GM21423 (cell line): ENCODE measurements around the gene FGD3.
"Not testable (repeated sequence)": the region's sequence is repeated elsewhere in the genome, so short reads cannot be mapped to it uniquely, and the experiment has no call there.

Source experiments
- ATAC-seq: cut with Tn5 transposase; IDR thresholded peaks from one replicate; pipeline ENCODE4 v1.9.1; 2021; ENCODE audit warnings: mild to moderate bottlenecking, moderate library complexity; ENCODE audit not compliant: unreplicated experiment

Gene FGD3, protein sequence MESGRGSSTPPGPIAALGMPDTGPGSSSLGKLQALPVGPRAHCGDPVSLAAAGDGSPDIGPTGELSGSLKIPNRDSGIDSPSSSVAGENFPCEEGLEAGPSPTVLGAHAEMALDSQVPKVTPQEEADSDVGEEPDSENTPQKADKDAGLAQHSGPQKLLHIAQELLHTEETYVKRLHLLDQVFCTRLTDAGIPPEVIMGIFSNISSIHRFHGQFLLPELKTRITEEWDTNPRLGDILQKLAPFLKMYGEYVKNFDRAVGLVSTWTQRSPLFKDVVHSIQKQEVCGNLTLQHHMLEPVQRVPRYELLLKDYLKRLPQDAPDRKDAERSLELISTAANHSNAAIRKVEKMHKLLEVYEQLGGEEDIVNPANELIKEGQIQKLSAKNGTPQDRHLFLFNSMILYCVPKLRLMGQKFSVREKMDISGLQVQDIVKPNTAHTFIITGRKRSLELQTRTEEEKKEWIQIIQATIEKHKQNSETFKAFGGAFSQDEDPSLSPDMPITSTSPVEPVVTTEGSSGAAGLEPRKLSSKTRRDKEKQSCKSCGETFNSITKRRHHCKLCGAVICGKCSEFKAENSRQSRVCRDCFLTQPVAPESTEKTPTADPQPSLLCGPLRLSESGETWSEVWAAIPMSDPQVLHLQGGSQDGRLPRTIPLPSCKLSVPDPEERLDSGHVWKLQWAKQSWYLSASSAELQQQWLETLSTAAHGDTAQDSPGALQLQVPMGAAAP

DNA sequence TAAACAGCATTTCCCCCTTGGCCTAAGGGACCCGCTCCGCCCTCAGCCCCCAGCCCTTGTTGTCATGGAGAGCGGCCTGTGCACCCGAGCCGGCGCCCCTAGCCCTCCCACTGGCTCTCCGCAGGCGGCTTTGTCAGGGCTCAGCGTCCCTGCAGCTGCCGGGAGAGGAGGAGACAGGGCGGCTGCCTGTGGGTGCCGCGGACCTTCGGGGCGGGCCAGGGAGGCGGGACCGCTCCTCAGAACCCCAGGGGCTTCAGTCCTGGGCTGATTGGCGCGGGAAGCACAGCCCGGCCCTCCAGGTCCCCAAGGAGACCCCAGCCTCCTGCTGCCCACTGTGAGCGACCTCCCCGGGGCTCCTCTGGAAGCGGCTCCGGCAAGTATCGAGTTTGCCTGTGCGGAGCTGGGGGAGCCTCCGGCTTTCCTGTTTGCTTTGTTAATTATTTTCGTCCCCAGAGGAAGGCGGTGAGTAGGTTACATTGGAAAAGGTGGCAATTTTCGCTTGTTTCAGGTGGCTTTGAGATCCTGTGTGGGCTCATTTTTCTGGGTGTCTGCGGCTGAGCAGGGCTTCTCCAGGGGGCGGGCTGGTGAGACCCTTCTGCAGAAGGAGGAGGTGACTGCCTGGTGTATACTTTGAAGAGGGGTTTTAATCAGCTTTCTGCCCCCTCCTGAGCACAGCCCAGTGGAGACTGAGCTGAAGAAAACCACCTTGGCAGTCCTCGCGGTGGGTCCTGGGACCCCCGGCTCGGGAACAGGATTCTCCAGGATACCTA is at the start of gene FGD3:
Gene FGD3 (plus strand): TSS at position 256 of the 770 bp plus-strand sequence. CDS start 28,734 bp downstream, outside the sequence.
- ATAC-seq = no peak

DNA sequence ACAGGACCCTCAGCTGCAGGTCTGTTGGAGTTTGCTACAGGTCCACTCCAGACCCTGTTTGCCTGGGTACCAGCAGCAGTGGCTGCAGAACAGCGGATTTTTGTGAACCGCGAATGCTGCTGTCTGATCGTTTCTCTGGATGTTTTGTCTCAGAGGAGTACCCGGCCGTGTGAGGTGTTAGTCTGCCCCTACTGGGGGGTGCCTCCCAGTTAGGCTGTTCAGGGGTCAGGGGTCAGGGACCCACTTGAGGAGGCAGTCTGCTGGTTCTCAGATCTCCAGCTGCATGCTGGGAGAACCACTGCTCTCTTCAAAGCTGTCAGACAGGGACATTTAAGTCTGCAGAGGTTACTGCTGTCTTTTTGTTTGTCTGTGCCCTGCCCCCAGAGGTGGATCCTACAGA is 42.2 kb upstream of the FGD3 start:
- ATAC-seq = not testable (repeated sequence)

DNA sequence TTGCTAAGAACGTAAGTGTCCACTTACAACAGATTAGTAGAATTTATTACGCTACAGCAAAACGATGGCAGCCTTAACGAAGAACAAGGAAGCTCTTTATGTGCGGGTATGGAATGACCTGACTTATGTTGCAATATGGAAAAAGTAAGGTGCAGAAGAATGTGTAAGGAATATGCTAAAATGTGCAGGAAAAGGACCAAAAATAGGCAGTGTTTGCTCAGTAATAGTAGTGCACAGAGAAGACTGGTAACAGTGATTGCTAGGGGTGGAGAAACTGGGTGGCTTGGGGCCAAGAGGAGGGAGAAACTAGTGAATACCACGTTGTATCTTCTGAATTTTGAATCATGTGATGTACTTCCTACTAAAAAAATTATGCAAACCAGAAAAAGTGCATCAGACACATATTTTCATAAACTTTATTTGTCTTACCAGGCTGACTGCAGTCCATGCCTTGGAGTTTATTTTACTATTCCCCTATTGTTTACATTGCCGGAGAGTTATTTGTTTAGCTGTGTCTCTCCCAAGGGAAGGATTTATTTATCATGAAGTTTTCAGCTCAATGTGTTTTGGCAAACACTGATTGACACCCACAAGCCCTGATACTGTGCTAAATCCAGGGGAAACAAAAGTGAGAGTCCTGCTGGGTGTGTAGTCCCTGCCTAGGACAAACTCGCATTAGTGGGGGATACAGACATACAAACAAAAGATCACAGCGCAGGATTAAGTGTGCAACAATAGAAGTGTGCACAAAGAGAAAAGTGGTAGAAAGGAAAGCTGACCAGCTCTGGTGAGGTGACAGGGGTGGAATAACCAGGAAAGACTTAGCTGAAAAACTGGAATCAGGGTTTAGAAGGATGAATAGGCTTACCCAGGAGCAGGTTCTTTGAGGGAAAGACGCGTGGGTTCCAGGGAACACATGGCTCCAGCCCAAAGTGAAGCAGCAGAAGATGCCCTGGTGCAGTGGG is 35.5 kb upstream of the FGD3 start:
- no peak for ATAC-seq

DNA sequence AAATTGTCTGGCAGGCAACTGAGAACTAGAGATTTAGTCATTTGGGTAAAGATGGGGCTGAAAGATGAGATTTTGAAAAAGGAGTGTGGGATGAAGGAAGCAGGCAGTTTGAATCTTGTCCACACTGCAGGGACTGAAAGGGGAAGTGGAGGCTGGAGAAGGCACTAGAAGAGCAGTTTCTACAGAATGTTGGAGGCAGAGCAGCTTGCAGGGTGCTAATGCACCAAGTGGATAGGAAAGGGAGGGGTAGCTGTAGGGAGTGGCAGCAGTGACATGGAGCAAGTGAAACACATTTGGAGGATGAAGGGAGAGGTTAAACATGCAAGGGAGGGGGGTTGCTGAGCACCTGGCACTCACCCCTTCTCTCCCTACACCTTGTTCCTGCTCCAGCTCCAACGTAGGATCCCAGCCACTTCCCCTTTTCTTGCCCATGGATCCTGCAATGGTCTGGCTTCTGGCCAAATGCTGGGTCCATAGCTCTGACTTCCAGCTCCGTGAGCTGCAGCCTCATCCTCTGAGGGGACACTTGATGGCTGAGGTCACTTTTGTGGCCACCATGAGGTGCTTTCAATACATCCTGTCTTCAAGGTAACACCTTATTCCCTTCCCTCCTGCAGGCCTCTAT is 30.0 kb upstream of the FGD3 start:
- no peak for ATAC-seq

DNA sequence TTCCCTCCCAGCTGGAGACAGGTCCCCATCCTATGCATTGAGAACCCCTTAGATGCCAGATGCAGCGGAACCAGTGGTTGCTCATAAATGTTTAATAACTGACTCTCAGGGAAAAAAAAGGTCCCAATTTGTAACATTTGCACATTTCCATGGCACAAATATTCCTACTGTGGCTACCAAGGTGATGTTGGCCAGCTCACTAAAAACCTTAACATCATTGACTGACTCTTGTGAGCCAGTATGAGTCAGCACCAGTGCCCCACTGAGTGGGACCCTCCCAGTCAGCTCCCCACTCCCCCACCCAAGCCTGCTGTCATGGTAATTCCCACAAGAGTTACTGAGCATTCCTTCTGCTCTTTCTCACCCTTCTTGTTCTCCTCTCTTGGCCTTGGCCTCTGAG is 26.9 kb upstream of the FGD3 start:
- no peak for ATAC-seq

DNA sequence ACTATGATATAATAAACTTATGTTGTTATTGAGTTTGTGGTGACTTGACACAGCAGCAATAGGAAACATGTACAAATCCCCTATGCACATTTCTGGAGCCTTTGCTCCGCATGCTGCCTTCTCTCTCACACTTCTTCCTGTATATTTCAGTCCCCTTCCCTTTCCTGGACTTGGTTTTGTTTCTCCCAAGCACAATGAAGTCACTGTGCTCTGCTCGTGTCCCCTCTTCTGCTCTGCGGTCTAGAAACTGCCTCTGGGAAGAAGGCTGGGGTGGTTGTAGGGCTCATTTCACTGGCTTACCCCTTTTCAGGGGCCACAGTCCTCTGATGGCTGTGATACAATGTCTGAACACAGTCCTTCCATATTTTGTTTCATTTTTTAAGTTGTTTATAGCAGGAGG is 15.7 kb upstream of the FGD3 start:
- no peak for ATAC-seq

DNA sequence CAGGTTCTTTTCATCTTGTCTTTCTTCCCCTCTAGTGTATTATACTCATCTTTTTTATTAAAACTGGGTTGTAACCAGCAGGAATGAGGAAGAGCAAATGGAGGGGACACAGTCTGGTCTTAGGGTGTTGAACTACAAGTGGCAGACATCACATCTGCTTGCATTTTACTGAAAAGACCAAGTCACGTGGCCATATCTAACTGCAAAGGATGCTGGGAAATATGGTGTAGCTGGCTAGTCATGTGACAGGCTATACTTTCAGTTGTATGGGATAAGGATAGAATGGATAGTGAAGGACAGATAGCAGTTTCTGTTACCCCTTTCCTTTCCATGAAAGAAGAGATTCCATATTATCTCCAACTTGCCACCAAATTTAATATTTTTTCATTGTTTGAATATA is 13.0 kb upstream of the FGD3 start:
- no peak for ATAC-seq

DNA sequence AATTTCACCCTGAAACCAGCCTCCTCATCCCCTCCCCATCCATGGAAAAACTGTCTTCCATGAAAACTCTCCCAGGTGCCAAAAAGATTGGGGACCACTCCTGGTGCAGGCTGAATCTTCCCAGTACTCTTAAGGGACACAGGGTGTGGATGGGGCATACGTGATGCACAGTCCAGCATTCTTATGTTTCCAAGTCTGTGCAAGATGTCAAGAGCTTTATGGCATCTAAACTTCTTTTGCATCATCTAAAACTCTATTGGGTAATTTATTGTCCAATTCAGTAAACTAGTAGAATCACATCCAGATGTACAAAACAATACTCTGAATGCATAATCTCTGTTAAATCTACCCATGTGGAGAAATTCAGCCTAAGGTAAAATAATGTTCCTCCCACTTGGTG is 9.3 kb upstream of the FGD3 start:
- no peak for ATAC-seq

DNA sequence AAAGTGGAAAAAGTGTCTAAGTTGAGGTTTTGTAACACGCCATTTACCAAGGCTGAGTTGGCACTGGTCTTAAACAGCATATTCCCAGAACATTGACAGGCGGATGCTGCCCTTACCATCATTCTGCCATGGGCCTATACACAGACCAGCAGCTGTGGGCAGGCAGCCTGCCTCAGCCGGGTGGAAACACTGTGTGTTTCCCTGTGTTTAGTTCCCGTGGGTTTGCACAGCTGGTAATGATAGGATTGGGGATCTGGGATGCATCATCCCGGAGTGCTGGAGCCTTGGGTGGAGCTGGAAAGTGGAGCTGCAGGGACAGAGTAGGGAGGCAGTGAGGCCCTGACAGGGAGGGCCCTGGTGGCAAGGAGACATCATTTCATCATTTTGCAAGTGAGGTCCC is 5.5 kb upstream of the FGD3 start:
- no peak for ATAC-seq

DNA sequence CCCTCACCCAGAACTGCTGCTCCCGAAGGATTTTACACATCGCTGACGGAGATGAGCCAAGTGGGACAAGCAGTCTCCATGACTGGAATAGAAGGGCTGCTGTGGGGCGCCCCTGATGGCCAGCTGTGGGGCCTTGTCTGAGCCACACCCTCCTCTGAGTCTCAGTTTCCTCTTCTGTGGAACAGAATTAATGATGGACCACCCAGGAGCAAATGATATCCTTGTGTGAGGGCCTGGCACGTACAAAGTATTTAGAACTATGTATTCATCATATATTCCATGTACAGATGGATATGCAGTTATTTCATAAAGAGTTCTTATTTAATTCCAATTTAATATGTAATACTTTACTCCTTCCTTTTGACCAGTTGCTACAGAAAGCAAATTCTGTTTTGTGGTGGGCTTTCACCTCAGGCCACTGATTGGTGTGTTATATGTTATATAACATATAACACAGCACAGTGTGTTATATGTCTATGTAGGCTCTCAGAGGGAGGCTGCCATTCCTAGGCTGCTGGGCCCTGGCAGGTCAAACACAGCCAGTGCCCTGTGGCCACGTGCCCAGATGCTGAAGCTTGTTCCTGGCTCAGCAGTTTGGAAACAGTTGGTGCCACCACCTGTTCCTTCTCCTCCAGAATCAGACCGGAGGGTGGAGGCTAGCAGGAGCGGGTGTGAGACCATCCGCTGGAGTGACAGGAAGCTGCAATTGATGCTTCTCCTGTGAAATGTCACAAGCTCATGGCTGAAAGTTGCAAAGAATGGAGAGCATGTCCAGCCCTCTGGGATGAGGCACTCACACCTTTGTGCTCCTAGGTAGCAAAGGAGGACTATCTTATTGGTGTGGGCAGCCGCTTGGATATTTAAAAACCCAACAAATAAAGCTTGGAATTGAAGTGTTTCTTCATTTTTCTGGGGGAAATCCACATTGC is 4.4 kb upstream of the FGD3 start:
- ATAC-seq = no peak

DNA sequence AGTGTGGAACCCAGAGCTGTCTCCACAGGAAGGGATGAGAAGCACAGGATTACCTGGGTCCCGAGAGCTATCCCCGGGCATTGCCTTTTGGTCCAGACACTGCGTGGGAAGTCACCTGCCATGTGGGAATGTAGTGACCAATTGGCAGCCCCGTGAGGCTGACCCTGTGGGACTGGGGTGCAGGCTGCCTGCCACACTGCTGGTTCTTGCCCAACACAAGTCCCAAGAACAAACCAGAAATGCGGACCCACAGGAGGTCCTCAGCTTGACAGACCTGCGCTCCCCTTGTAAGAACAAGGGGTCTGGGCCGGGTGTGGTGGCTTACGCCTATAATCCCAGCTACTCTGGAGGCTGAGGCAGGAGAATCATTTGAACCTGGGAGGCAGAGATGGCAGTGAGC is 2.4 kb upstream of the FGD3 start:
- ATAC-seq = no peak

DNA sequence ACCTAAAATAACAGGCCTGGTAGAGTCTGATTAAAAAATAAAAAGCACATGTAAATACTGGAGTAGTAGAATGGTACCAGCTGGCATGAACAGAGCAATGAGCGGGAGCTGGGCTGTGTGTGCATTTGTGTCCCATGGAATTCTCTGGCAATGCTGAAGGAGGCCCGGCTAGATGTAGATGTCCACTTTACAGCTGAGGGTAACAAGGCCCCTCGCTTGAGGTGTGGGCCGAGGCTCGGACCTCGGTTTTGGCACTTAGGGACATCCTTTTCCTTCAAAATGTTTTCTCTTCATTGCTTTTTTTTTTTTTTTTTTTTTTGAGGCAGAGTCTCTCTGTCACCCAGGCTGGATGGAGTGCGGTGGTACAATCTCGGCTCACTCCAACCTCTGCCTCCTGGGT is 1.5 kb upstream of the FGD3 start:
- ATAC-seq = no peak

DNA sequence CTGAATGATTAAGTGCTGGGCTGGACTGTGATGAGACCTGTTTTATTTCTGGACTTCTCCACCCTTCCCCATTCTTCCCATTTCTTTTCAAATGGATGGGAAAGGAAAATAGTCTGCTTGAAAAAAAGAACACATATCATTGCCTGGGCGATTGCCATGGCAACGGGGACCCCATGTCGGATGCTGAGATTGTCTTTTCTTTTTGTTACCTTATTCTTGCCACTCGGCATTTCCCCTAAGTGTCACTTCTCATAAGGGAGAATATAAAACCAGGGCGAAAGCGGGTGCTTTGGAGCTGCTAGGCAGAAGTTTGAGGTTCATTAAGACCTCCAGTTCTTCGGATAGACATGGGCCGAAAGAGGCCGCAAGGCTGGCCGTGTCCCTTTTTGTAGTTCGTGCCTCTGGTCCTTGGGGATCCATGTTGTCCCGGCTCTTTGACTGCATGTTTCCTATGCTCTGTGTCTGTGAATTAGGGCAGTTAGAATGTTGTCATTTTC is 763 bp downstream of the FGD3 start:
- no peak for ATAC-seq

DNA sequence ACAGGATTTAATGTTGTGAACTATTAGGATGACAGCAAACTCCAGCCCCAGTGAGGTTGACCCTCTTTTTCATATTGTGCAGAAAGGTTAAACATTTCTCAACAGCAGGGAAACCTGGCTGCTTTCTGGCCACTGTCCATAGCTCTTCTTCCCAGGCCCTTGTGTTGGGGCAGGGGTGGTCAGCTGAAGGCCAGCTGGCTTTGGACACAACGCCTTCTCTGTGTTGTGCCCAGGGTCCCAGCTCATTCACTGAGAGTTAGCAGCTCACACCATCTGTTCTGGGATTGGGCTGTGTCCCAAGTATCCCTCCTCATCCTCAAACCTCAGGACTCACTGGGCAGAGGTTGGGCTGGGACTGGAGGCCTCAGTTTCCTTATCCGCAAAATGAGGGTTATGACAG is 1.3 kb downstream of the FGD3 start:
- ATAC-seq = no peak

DNA sequence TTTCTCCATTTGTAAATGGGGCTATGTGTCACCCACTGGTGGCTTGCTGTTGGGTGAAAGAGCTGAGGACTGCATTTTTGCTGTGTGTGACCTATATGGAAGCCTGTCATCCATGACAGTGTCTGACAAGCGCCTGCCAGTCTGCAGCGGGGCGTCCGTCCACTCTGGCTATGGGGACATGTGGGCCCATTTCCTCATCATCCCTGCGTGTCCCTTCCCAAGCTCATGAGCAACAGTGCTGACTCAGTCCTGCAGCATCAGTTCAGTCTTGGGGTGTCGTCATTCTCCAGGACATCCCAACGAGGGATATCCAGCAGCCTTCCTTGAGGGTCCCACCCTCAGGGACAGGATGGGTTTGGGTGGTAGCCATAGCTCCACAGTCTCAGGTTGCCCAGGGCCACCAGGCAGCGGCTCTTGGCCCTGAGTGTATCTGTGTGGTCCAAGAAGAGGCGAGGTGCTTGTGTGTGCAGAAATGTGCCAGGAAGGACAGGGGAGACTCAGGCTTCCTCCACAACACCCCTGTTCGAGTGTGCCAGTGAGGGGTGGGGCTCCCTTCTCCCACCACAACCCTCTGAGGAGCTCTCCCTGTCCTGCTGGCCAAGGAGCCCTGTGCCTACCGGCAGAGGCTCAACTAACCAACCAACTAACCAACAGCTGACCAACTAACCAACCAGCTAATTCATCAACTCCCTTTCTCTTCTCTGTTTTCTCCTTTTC is 2.1 kb downstream of the FGD3 start:
- ATAC-seq = no peak

DNA sequence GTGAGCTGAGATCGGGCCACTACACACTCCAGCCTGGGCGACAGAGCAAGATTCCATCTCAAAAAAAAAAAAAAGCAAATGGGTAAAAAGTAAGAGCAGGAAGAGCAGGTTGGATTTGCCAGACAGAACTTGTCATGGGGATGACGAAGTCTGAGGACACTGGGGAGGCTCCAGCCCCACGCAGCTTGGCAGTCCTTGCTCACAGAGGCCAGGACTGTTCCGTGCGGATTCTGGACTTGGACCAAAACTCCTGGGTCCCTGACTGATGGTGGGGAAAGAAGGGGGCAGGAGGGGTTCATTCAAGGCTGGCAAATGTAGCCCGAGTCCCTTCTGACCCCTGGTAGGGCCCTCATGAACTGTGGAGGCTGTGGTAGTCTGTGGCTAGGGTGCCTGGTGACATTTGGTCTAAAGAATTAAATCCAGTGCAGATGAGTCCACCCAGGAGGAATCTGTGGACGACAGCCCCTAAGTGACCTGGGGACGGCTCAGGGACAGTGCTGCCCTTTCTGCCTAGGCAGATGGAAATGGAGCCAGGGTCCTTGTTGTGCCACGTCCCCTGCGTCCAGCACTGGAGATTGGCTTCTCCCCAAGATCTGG is 3.1 kb downstream of the FGD3 start:
- no peak for ATAC-seq

DNA sequence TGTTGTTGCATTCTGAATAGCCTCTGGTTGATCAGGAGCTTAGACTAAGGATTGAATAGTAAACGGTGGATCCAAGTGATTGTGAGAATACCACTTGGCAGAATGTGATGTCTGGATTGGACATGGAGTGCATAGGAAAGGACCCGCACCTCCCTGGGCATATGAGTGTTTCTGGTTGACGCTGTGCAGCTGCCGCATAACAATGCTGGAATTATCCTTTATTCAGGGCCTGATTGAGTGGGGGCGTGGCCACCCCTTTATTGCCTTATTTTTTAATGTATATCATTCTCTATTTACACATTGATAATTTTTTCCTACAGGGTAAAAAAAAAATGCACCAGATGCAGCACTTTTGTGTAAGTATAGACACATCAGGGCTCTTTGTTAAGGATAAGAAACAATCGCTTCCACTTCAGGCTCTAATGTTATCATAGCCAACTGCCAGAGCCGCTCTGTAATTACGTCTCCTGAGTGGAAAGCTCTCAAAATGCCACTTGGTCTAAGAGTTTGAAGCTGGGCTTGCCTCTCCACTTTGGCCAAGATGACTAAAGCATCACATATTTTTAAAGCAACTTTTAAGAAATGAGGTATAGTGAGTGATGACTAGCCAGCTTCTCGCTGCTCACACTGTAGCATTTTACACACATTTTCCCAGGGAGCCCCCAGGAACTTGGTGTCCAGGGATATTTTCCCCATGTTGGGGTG is 5.7 kb downstream of the FGD3 start:
- ATAC-seq = no peak
